Glutamatergic neuron (in vitro differentiated cells): ENCODE data around the gene ARL10. TPM values are rescaled to one million over a fixed set of nuclear protein-coding genes. Genes with fewer than 3 reads are reported as not detected.

ENCODE experiments used
- DNase-seq: peaks from one replicate; pipeline ENCODE4 v3.0.0; 2022
- H3K27ac Mint-ChIP-seq: one replicate; pipeline ENCODE4 v1.8.0; 2020; ENCODE audit warnings: mild to moderate bottlenecking, mixed read lengths, inconsistent platforms; ENCODE audit not compliant: unreplicated experiment
- H3K27me3 Mint-ChIP-seq: one replicate; pipeline ENCODE4 v1.8.0; 2020; ENCODE audit warnings: mild to moderate bottlenecking, moderate library complexity, mixed read lengths, inconsistent platforms; ENCODE audit not compliant: unreplicated experiment
- H3K36me3 Mint-ChIP-seq: one replicate; pipeline ENCODE4 v1.8.0; 2020; ENCODE audit warnings: mild to moderate bottlenecking, mixed read lengths, inconsistent platforms; ENCODE audit not compliant: unreplicated experiment
- H3K4me1 Mint-ChIP-seq: one replicate; pipeline ENCODE4 v1.8.0; 2020; ENCODE audit warnings: mild to moderate bottlenecking, low read depth, mixed read lengths, inconsistent platforms; ENCODE audit not compliant: unreplicated experiment
- H3K4me3 Mint-ChIP-seq: one replicate; pipeline ENCODE4 v1.8.0; 2020; ENCODE audit warnings: mild to moderate bottlenecking, mixed read lengths, inconsistent platforms; ENCODE audit not compliant: unreplicated experiment
- H3K9me3 Mint-ChIP-seq: one replicate; pipeline ENCODE4 v1.8.0; 2020; ENCODE audit warnings: mild to moderate bottlenecking, moderate library complexity, mixed read lengths, inconsistent platforms; ENCODE audit not compliant: unreplicated experiment
- CTCF ChIP-seq: fragments of 200-600 bp; sonication (generic); IDR thresholded peaks from one replicate; pipeline ENCODE4 v1.5.0; 2021; ENCODE audit not compliant: partially characterized antibody, unreplicated experiment
- total RNA-seq: library from RNA; stranded (reverse); fragmentation: NEBNext Ultra II Directional; extraction: Animal tissue kit (Norgen Biotek cat#: 25700); gene quantifications from one replicate; pipeline ENCODE4 v1.2.1, GENCODE V29; 2021; ENCODE audit not compliant: unreplicated experiment

Gene ARL10
- total RNA-seq, 1 donor from 2014 or later: 34.7 TPM

GRCh38 chr5:176415240-176415951, 50.1 kb downstream of the ARL10 start:
- H3K4me3 Mint-ChIP-seq: peak overlapping the region; percentile 85
- peaks cover 2% of the 10 kb centered on the region for H3K27me3 Mint-ChIP-seq
- no peak for DNase-seq
- peak overlapping the region; percentile 43 for H3K27ac Mint-ChIP-seq
- H3K4me1 Mint-ChIP-seq: peaks cover 17% of the 10 kb centered on the region
- H3K9me3 Mint-ChIP-seq: peaks cover 13% of the 10 kb centered on the region
- H3K36me3 Mint-ChIP-seq: peaks cover 2% of the 10 kb centered on the region
- TF ChIP-seq CTCF: no peak

GRCh38 chr5:176415952-176416924, 51.0 kb downstream of the ARL10 start, which contains the start of gene CLTB:
Gene CLTB, minus strand, starts transcription at chr5:176416539. Its CDS starts 176 bp downstream, at chr5:176416363.
- peak; percentile 95 for DNase-seq
- Mint-ChIP-seq H3K4me1 (peaks cover 17% of the 10 kb centered on the region), H3K27ac (peak within 1 kb of the TSS; percentile 84), H3K9me3 (peaks cover 14% of the 10 kb centered on the region), H3K4me3 (peak within 1 kb of the TSS; percentile 85), H3K27me3 (peaks cover 2% of the 10 kb centered on the region), H3K36me3 (peaks cover 5% of the 10 kb centered on the region)
- TF ChIP-seq CTCF: peak; percentile 33

GRCh38 chr5:176416965-176417364, 51.7 kb downstream of the ARL10 start:
- Mint-ChIP-seq H3K9me3 (peaks cover 12% of the 10 kb centered on the region), H3K4me1 (peaks cover 13% of the 10 kb centered on the region), H3K4me3 (peak overlapping the region; percentile 48), H3K27me3 (peaks cover 2% of the 10 kb centered on the region), H3K36me3 (peaks cover 5% of the 10 kb centered on the region), H3K27ac (peak overlapping the region; percentile 84)
- TF ChIP-seq CTCF: no peak
- no peak for DNase-seq

- peaks cover 2% of the 10 kb centered on the region for H3K27me3 Mint-ChIP-seq
- no peak overlapping the region for H3K4me3 Mint-ChIP-seq
- no peak for DNase-seq
- H3K4me1 Mint-ChIP-seq: peaks cover 7% of the 10 kb centered on the region
- no peak overlapping the region for H3K27ac Mint-ChIP-seq
- H3K36me3 Mint-ChIP-seq: peaks cover 5% of the 10 kb centered on the region
- TF ChIP-seq CTCF: no peak
- peaks cover 12% of the 10 kb centered on the region for H3K9me3 Mint-ChIP-seq
These were observed 53.0 kb downstream of the ARL10 start for GRCh38 chr5:176418251-176418650.
